ENCODE data around the gene GHRHR.

Gene GHRHR

GRCh38 chr7:30969604-30969970 is 5.8 kb downstream of the GHRHR start:
- DNase-seq, result no peak

GRCh38 chr7:30970074-30970473 is 6.3 kb downstream of the GHRHR start:
- no peak for DNase-seq

- DNase-seq, result no peak
Observed at GRCh38 chr7:30970594-30971094, 6.9 kb downstream of the GHRHR start.

GRCh38 chr7:30971440-30971839 is 7.7 kb downstream of the GHRHR start:
- DNase-seq, result no peak

- DNase-seq, result no peak
Observed at GRCh38 chr7:30971840-30972563, 8.2 kb downstream of the GHRHR start.

- no peak for DNase-seq
Observed at GRCh38 chr7:30973292-30973691, 9.5 kb downstream of the GHRHR start.

GRCh38 chr7:30973791-30974604 is 10.2 kb downstream of the GHRHR start:
- no peak for DNase-seq

GRCh38 chr7:30974605-30975255 is 11.0 kb downstream of the GHRHR start:
- peak; percentile 36 for DNase-seq

GRCh38 chr7:30975256-30975899 is 11.6 kb downstream of the GHRHR start:
- no peak for DNase-seq

- no peak for DNase-seq
Observed at GRCh38 chr7:30976381-30976780, 12.6 kb downstream of the GHRHR start.

- DNase-seq, result no peak
Observed at GRCh38 chr7:30977222-30977621, 13.5 kb downstream of the GHRHR start.

GRCh38 chr7:30977896-30978564 is 14.3 kb downstream of the GHRHR start:
- DNase-seq, result peak; percentile 53

- DNase-seq, result no peak
Observed at GRCh38 chr7:30979027-30979426, 15.3 kb downstream of the GHRHR start.

- DNase-seq, result no peak
Observed at GRCh38 chr7:30980194-30980593, 16.4 kb downstream of the GHRHR start.

- DNase-seq, result no peak
Observed at GRCh38 chr7:30980751-30981150, 17.0 kb downstream of the GHRHR start.

- peak; percentile 83 for DNase-seq
Observed at GRCh38 chr7:30983042-30983913, 19.5 kb downstream of the GHRHR start.

GRCh38 chr7:30983914-30984247 is 20.1 kb downstream of the GHRHR start:
- no peak for DNase-seq

GRCh38 chr7:30984359-30985107 is 20.8 kb downstream of the GHRHR start:
- DNase-seq, result no peak

- no peak for DNase-seq
Observed at GRCh38 chr7:30985756-30986155, 22.0 kb downstream of the GHRHR start.

GRCh38 chr7:30986331-30986730 is 22.6 kb downstream of the GHRHR start:
- no peak for DNase-seq

GRCh38 chr7:30986738-30987137 is 23.0 kb downstream of the GHRHR start:
- no peak for DNase-seq
